GM12891 (cell line): ENCODE data around the gene FAM136A.
"Not testable (repeated sequence)": the region's sequence is repeated elsewhere in the genome, so short reads cannot be mapped to it uniquely, and the experiment has no call there.

Experiments used
- DNase-seq: peaks from one replicate; pipeline ENCODE4 v3.0.0; 2011; ENCODE audit warnings: low spot score; ENCODE audit not compliant: insufficient read length
- FAIRE-seq: peaks from 2 replicates; lab custom pipeline; 2011; peaks lifted over from hg19 to GRCh38; lab: Jason Lieb, UNC
- PAX5 ChIP-seq: IDR thresholded peaks from 2 replicates; pipeline ENCODE4 v1.6.1; 2011; ENCODE audit warnings: low read length, moderate library complexity, mild to moderate bottlenecking; ENCODE audit not compliant: insufficient read depth, severe bottlenecking
- POLR2A ChIP-seq: IDR thresholded peaks from 2 replicates; pipeline ENCODE4 v1.6.1; 2011; ENCODE audit warnings: low read depth, low read length, control low read depth
- POLR2AphosphoS5 ChIP-seq: IDR thresholded peaks from 2 replicates; pipeline ENCODE4 v1.6.1; 2011; ENCODE audit warnings: low read depth, low read length, control low read depth
- POU2F2 ChIP-seq: IDR thresholded peaks from 2 replicates; pipeline ENCODE4 v1.6.1; 2011; ENCODE audit warnings: low read depth, mild to moderate bottlenecking, control low read depth, low read length, moderate library complexity
- SPI1 ChIP-seq: IDR thresholded peaks from 2 replicates; pipeline ENCODE4 v1.6.1; 2011; ENCODE audit warnings: low read depth, low read length, control low read depth
- TAF1 ChIP-seq: IDR thresholded peaks from 2 replicates; pipeline ENCODE4 v1.6.1; 2011; ENCODE audit warnings: low read depth, low read length, control low read depth

The FAM136A gene

DNA sequence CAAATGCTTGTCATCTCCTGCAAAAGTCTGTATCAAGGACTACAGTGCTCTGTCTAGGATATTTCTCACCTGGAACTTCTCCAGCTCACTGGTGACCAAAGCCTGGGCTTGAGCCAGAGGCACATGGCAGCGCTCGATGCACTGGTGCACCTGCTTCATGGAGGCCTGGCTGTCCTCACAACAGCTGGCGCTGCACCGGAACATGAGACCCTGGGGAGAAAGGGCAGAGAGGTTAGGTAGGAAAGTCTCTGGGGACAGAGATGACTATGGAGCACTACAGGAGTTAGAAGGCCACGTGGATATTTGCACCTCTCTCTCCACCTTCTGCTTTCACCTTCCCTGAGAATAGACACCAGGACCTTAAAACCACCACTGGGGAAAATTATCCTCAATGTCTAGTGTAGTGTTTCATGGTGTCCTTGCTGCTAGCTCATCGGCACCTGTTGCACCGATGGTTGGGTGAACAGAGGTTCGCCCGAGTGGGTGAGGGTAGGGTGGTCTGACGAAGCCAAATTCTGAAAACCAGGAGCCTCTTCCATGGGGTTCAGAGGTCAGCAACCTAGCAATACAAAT lies 1.0 kb downstream of the FAM136A start:
- FAIRE-seq (no peak), DNase-seq (no peak)
- TF ChIP-seq SPI1 (no peak), POLR2AphosphoS5 (no peak), POU2F2 (no peak), PAX5 (no peak), TAF1 (no peak), POLR2A (no peak)

- not testable (repeated sequence) for FAIRE-seq, DNase-seq
Observed at GRCh38 chr2:70297828-70298227, 4.0 kb downstream of the FAM136A start.

- DNase-seq (no peak), FAIRE-seq (no peak)
- no peak for TF ChIP-seq POU2F2
Observed at GRCh38 chr2:70283500-70284191, 18.2 kb downstream of the FAM136A start.

DNA sequence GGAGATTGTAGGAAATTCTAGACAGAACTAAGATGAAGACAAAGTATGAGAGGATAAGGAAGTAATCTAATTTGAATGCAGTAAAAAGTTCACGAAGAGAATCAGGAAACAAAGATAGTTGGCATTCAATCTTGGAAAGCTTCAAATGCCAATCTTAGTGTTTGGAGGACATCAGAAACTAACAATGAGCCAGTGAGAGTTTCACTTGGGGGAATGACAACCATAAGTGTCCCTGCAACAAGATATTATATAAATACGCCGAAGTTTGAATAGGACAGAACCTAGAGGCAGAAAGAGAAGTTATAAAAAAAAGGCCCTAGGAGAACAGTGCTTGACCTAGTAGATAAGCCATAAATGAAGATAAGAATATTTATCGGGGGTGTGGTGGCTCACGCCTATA lies 19.4 kb downstream of the FAM136A start:
- FAIRE-seq (no peak), DNase-seq (no peak)
- no peak for TF ChIP-seq PAX5
- TF ChIP-seq TAF1, result no peak
- TF ChIP-seq POLR2AphosphoS5, result no peak
- TF ChIP-seq POU2F2, result no peak
- TF ChIP-seq SPI1, result no peak
- TF ChIP-seq POLR2A, result no peak

GRCh38 chr2:70280242-70280798 lies 21.5 kb downstream of the FAM136A start:
- TF ChIP-seq POLR2A (no peak), POU2F2 (no peak), TAF1 (no peak), SPI1 (no peak), POLR2AphosphoS5 (no peak; the same call in 1 of the 2 replicates), PAX5 (no peak)
- DNase-seq (no peak), FAIRE-seq (no peak)

DNA sequence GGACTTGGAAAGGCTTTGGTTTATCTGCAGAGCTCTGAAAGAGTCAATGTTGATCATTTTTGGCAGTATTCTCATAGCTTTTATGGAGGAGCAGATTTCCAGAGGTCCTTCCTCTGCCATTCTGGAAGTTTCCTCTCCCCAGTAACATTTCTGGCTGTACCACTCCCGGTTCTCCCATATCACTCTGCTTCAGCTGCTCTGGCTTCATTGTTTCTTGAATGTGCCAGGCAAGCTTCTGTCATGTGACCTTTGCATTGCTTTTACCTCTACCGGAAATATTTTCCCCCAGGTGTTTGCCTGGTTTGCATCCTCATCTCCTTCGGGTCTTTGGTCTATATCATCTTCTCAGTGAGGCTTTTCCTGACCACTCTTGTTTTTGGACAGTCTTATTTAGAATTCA lies 31.5 kb downstream of the FAM136A start:
- TF ChIP-seq PAX5 (no peak), POLR2A (no peak), TAF1 (no peak), POLR2AphosphoS5 (no peak), SPI1 (no peak), POU2F2 (no peak)
- FAIRE-seq, result no peak

GRCh38 chr2:70269422-70270302 lies 32.2 kb downstream of the FAM136A start:
- DNase-seq, FAIRE-seq: not testable (repeated sequence)

More for the DNA sequence above, 31.5 kb downstream of the FAM136A start:
- no peak for DNase-seq

- FAIRE-seq, DNase-seq: not testable (repeated sequence)
Observed at GRCh38 chr2:70266925-70267324, 34.9 kb downstream of the FAM136A start.

- no peak for TF ChIP-seq TAF1
- no peak for TF ChIP-seq POLR2AphosphoS5
- no peak for TF ChIP-seq PAX5
- TF ChIP-seq SPI1, result no peak
- no peak for TF ChIP-seq POU2F2
- no peak for TF ChIP-seq POLR2A
Observed at GRCh38 chr2:70261501-70261900, 40.4 kb downstream of the FAM136A start.

DNA sequence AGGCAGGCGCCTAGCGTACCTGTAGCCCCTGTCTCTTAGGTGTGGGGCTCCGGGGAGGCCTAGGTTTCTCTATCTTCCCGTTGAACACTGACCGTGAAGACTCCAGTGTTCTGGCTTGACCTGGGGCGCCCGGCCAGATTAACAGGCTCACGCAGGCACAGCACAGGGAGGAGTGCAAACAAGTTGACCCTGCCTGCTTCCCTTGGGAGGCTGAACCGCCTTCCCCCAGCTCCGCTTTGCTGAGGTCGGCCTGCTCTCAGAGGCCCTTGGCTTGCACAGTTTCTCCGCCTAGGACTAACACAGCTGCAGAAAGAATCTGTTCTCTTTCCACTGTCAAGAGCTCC lies 43.4 kb downstream of the FAM136A start:
- no peak for FAIRE-seq
- DNase-seq, result no peak
- no peak for TF ChIP-seq SPI1
- no peak for TF ChIP-seq TAF1

More at GRCh38 chr2:70261501-70261900, 40.4 kb downstream of the FAM136A start:
- DNase-seq, result no peak
- no peak for FAIRE-seq
